ENCODE measurements around the gene PPP1R12A.

PPP1R12A gene

GRCh38 chr12:79841248-79841877 is 93.5 kb downstream of the PPP1R12A start:
- no peak for DNase-seq (ENCODE audit: low spot score)

- DNase-seq (ENCODE audit: low spot score): no peak
These were observed 96.5 kb downstream of the PPP1R12A start for GRCh38 chr12:79838359-79838758.

- no peak for DNase-seq (ENCODE audit: low spot score)
These were observed 97.3 kb downstream of the PPP1R12A start for GRCh38 chr12:79837575-79837974.

GRCh38 chr12:79835377-79835843 is 99.5 kb downstream of the PPP1R12A start:
- DNase-seq (ENCODE audit: low spot score): no peak

GRCh38 chr12:79834712-79835376 is 100.1 kb downstream of the PPP1R12A start:
- DNase-seq (ENCODE audit: low spot score): no peak

- no peak for DNase-seq (ENCODE audit: low spot score)
These were observed 104.5 kb downstream of the PPP1R12A start for GRCh38 chr12:79830440-79830839.

- no peak for DNase-seq (ENCODE audit: low spot score)
These were observed 106.0 kb downstream of the PPP1R12A start for GRCh38 chr12:79828924-79829323.

GRCh38 chr12:79827484-79827883 is 107.4 kb downstream of the PPP1R12A start:
- DNase-seq (ENCODE audit: low spot score): no peak

- no peak for DNase-seq (ENCODE audit: low spot score)
These were observed 108.4 kb downstream of the PPP1R12A start for GRCh38 chr12:79826267-79827128.

- DNase-seq (ENCODE audit: low spot score): no peak
These were observed 112.4 kb downstream of the PPP1R12A start for GRCh38 chr12:79822475-79822874.

- DNase-seq (ENCODE audit: low spot score): no peak
These were observed 116.0 kb downstream of the PPP1R12A start for GRCh38 chr12:79818856-79819255.

GRCh38 chr12:79784366-79785065 is 150.4 kb downstream of the PPP1R12A start:
- DNase-seq (ENCODE audit: low spot score): peak; percentile 64

- peak; percentile 7 for DNase-seq (ENCODE audit: low spot score)
These were observed 152.6 kb downstream of the PPP1R12A start for GRCh38 chr12:79782172-79782900.

GRCh38 chr12:79778802-79779448 is 156.0 kb downstream of the PPP1R12A start:
- no peak for DNase-seq (ENCODE audit: low spot score)

- DNase-seq (ENCODE audit: low spot score): no peak
These were observed 158.8 kb downstream of the PPP1R12A start for GRCh38 chr12:79776111-79776510.

GRCh38 chr12:79775355-79776027 is 159.4 kb downstream of the PPP1R12A start:
- DNase-seq (ENCODE audit: low spot score): no peak

- no peak for DNase-seq (ENCODE audit: low spot score)
These were observed 161.0 kb downstream of the PPP1R12A start for GRCh38 chr12:79773896-79774295.

GRCh38 chr12:79769860-79770485 is 164.9 kb downstream of the PPP1R12A start:
- DNase-seq (ENCODE audit: low spot score): no peak

- no peak for DNase-seq (ENCODE audit: low spot score)
These were observed 165.6 kb downstream of the PPP1R12A start for GRCh38 chr12:79769189-79769859.
